Neural cell (in vitro differentiated cells): ENCODE measurements around the gene SLC44A1. TPM values are rescaled to one million over a fixed set of nuclear protein-coding genes. Genes with fewer than 3 reads are reported as not detected.

Experiments used
- H2AFZ ChIP-seq: fragments of 200-600, 300-800 bp; sonication (generic), shearing (Covaris generic); 2 replicates; pipeline ENCODE4 v1.6.0; 2014; ENCODE audit warnings: low read depth, mild to moderate bottlenecking, antibody characterized with exemption, low read length, moderate library complexity
- H3F3A ChIP-seq: fragments of 200-600 bp; shearing (Covaris generic); 2 replicates; pipeline ENCODE4 v1.6.1; 2016; ENCODE audit warnings: mild to moderate bottlenecking, moderate library complexity, mixed read lengths, antibody characterized with exemption, low read length; ENCODE audit not compliant: insufficient read depth, poor library complexity, severe bottlenecking
- H3K27ac ChIP-seq: fragments of 200-600, 300-800 bp; sonication (generic), shearing (Covaris generic); 2 replicates; pipeline ENCODE4 v1.5.1; 2014; ENCODE audit warnings: mild to moderate bottlenecking, low read length, moderate library complexity
- H3K27me3 ChIP-seq: fragments of 300-800, 200-600 bp; sonication (generic), shearing (Covaris generic); 2 replicates; pipeline ENCODE4 v1.6.0; 2014; ENCODE audit warnings: mild to moderate bottlenecking, low read depth, low read length, moderate library complexity; ENCODE audit not compliant: insufficient read depth
- H3K36me3 ChIP-seq: fragments of 300-800, 200-600 bp; sonication (generic), shearing (Covaris generic); 2 replicates; pipeline ENCODE4 v1.5.1; 2014; ENCODE audit warnings: mild to moderate bottlenecking, antibody characterized with exemption, low read length, moderate library complexity; ENCODE audit not compliant: insufficient read depth
- H3K4me2 ChIP-seq: fragments of 300-800, 200-600 bp; sonication (generic), shearing (Covaris generic); 2 replicates; pipeline ENCODE4 v1.6.0; 2014; ENCODE audit warnings: mild to moderate bottlenecking, low read length
- H3K4me3 ChIP-seq: fragments of 300-800, 200-600 bp; sonication (generic), shearing (Covaris generic); 2 replicates; pipeline ENCODE4 v1.5.1; 2014; ENCODE audit warnings: mild to moderate bottlenecking, low read length, moderate library complexity
- H3K79me2 ChIP-seq: fragments of 200-600 bp; shearing (Covaris generic); replicated peaks from 2 replicates; pipeline ENCODE4 v1.6.0; 2014; ENCODE audit warnings: mild to moderate bottlenecking, low read length, moderate library complexity; ENCODE audit not compliant: insufficient read depth
- H3K9ac ChIP-seq: fragments of 300-800, 200-600 bp; sonication (generic), shearing (Covaris generic); 2 replicates; pipeline ENCODE4 v1.6.1; 2016; ENCODE audit warnings: mild to moderate bottlenecking, low read length, mixed read lengths
- H3K9me2 ChIP-seq: fragments of 200-600 bp; shearing (Covaris generic); 2 replicates; pipeline ENCODE4 v1.6.1; 2016; ENCODE audit warnings: mild to moderate bottlenecking, low read length, mixed read lengths; ENCODE audit not compliant: insufficient read depth
- H3K9me3 ChIP-seq: fragments of 200-600, 300-800 bp; sonication (generic), shearing (Covaris generic); 2 replicates; pipeline ENCODE4 v1.6.1; 2016; ENCODE audit warnings: mild to moderate bottlenecking, mixed run types, low read length, moderate library complexity, mixed read lengths
- H4K20me1 ChIP-seq: fragments of 200-600 bp; shearing (Covaris generic); 2 replicates; pipeline ENCODE4 v1.6.1; 2016; ENCODE audit warnings: mild to moderate bottlenecking, mixed run types; ENCODE audit not compliant: insufficient read depth
- CTCF ChIP-seq: fragments of 450-650 bp; IDR thresholded peaks from 2 replicates; pipeline ENCODE4 v1.5.1; 2014; ENCODE audit warnings: antibody characterized with exemption, mild to moderate bottlenecking, moderate library complexity; ENCODE audit not compliant: poor library complexity, severe bottlenecking
- EP300 ChIP-seq: fragments of 450-650 bp; conservative IDR thresholded peaks from 2 replicates; pipeline ENCODE4 v1.6.1; 2014; ENCODE audit warnings: antibody characterized with exemption, mild to moderate bottlenecking, moderate library complexity; ENCODE audit not compliant: poor library complexity, severe bottlenecking
- EZH2 ChIP-seq: fragments of 200-600, 300-800 bp; shearing (Covaris generic), sonication (generic); IDR thresholded peaks from 2 replicates; pipeline ENCODE4 v1.6.1; 2014; ENCODE audit warnings: antibody characterized with exemption, low read length, borderline replicate concordance, mild to moderate bottlenecking; ENCODE audit not compliant: insufficient read depth, poor library complexity, severe bottlenecking
- MXI1 ChIP-seq: fragments of 450-650 bp; conservative IDR thresholded peaks from 2 replicates; pipeline ENCODE4 v1.6.1; 2014; ENCODE audit warnings: antibody characterized with exemption, mild to moderate bottlenecking; ENCODE audit not compliant: poor library complexity, severe bottlenecking
- POLR2AphosphoS5 ChIP-seq: IDR thresholded peaks from 2 replicates; pipeline ENCODE4 v1.6.1; 2012
- RAD21 ChIP-seq: fragments of 450-650 bp; conservative IDR thresholded peaks from 2 replicates; pipeline ENCODE4 v1.6.1; 2014; ENCODE audit warnings: antibody characterized with exemption, mild to moderate bottlenecking, moderate library complexity
- REST ChIP-seq: IDR thresholded peaks from 2 replicates; pipeline ENCODE4 v1.6.1; 2012; ENCODE audit warnings: borderline replicate concordance
- TAF1 ChIP-seq: IDR thresholded peaks from 2 replicates; pipeline ENCODE4 v1.6.1; 2012; ENCODE audit warnings: low read depth
- polyA plus RNA-seq: library from polyadenylated mRNA; depleted of rRNA; stranded (reverse); fragments of >200 nt; gene quantifications from 2 replicates; pipeline ENCODE4 v1.2.3, GENCODE V29; 2014

Gene SLC44A1
- polyA plus RNA-seq, 1 donor from 2014 or later = 3.9 TPM

DNA sequence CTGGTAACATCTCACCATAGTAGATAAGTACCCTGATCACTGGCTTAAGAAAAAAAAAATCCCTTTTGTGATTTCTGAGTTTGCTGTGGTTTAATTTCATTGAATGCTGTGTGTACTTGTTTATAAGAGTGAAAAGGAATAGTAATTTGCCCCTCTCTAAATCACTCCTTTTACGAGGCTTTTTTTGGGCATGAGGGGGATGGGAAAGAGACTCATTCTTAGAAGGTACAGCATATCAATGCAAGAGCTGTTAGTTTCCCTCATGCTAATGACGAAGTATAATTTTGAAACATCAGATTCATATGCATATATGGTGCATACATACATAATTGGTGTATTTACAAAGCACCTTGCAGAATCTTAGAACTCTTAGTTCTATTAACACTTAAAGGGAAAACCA, 2.4 kb upstream of the SLC44A1 start:
- Histone ChIP-seq H3K27ac (no peak overlapping the region), H3K79me2 (no peaks in the 10 kb centered on the region), H3F3A (no peaks in the 10 kb centered on the region), H2AFZ (no peak overlapping the region), H3K9ac (no peak overlapping the region), H3K27me3 (peaks cover 10% of the 10 kb centered on the region), H3K4me2 (no peak overlapping the region), H3K36me3 (no peaks in the 10 kb centered on the region), H3K9me3 (no peaks in the 10 kb centered on the region), H3K4me3 (no peak overlapping the region), H4K20me1 (no peaks in the 10 kb centered on the region), H3K9me2 (no peaks in the 10 kb centered on the region)
- TF ChIP-seq RAD21 = no peak
- no peak for TF ChIP-seq CTCF
- TF ChIP-seq EP300 = no peak
- no peak for TF ChIP-seq MXI1
- no peak for TF ChIP-seq EZH2

GRCh38 chr9:105242557-105242956, 1.9 kb upstream of the SLC44A1 start:
- Histone ChIP-seq H4K20me1 (no peaks in the 10 kb centered on the region), H3K79me2 (no peaks in the 10 kb centered on the region), H3K36me3 (no peaks in the 10 kb centered on the region), H2AFZ (no peak overlapping the region), H3K27ac (no peak overlapping the region), H3K9me3 (no peaks in the 10 kb centered on the region), H3K9me2 (no peaks in the 10 kb centered on the region), H3K9ac (no peak overlapping the region), H3K4me3 (no peak overlapping the region), H3K27me3 (peaks cover 10% of the 10 kb centered on the region), H3F3A (no peaks in the 10 kb centered on the region), H3K4me2 (no peak overlapping the region)
- TF ChIP-seq CTCF (no peak), TAF1 (no peak), EP300 (no peak)

DNA sequence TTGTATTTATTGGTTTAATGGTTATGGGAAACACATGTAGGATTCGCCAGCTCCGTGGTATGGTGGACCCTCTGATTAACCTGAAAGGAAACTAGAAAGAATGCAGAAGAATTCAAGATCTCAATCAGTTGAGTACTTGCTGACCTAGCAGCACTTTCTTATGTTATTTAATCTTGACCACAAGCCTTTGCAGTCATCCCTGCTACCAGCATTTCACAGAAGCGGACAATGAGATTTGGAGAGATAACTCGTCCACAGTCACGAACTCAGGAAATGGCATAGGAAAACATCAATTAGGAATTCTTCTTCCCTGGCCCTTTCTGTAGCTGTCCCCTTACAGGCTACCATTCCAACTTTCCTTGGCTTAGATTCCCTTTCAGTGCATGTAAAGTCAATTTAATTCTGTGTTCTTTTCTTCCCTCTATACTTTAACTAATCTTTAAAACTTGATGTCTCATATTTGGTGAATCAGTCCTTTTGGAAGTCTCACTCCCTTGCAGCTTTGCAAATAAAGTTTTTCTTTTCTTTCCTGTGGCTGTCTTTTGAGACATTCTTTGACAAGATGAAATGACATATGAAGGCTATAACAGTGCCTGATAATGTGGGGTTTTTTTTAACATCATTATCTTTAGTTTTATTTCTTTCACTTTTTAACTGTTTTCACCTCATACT, 1.3 kb upstream of the SLC44A1 start:
- Histone ChIP-seq H2AFZ (no peak overlapping the region), H3K4me3 (no peak overlapping the region), H3K9me2 (no peaks in the 10 kb centered on the region), H3K79me2 (no peaks in the 10 kb centered on the region), H3K4me2 (no peak overlapping the region), H4K20me1 (no peaks in the 10 kb centered on the region), H3K36me3 (no peaks in the 10 kb centered on the region), H3K9me3 (no peaks in the 10 kb centered on the region), H3F3A (no peaks in the 10 kb centered on the region), H3K9ac (no peak overlapping the region), H3K27ac (no peak overlapping the region), H3K27me3 (peaks cover 10% of the 10 kb centered on the region)
- no peak for TF ChIP-seq CTCF
- no peak for TF ChIP-seq TAF1
- TF ChIP-seq EZH2 = no peak
- TF ChIP-seq REST = no peak
- TF ChIP-seq MXI1 = no peak
- TF ChIP-seq POLR2AphosphoS5 = no peak
- TF ChIP-seq EP300 = no peak
